Endometrial microvascular endothelial cells (primary cell): ENCODE measurements around the gene TXN2. TPM values are rescaled to one million over a fixed set of nuclear protein-coding genes. Genes with fewer than 3 reads are reported as not detected.
"Not testable (repeated sequence)": the region's sequence is repeated elsewhere in the genome, so short reads cannot be mapped to it uniquely, and the experiment has no call there.

Source experiments
- in situ Hi-C: cut with HindIII; loops from 2 replicates; pipeline ENCODE4 v1.10.0; 2017; ENCODE audit warnings: low sequenced_read_pairs, low pct_unique_long_range_greater_than_20kb; ENCODE audit errors: inconsistent ontology term
- total RNA-seq: library from RNA; depleted of rRNA; stranded (reverse); fragments of >200 nt; gene quantifications from one replicate; pipeline ENCODE4 v1.2.3, GENCODE V29; 2015; ENCODE audit errors: inconsistent ontology term

The TXN2 gene
- total RNA-seq: 136 TPM

- in situ Hi-C loops: no loop called here
Observed at GRCh38 chr22:36481393-36482168, at the start of gene TXN2. Gene TXN2 (minus strand): TSS chr22:36481640. CDS start chr22:36480837, 803 bp downstream.

DNA sequence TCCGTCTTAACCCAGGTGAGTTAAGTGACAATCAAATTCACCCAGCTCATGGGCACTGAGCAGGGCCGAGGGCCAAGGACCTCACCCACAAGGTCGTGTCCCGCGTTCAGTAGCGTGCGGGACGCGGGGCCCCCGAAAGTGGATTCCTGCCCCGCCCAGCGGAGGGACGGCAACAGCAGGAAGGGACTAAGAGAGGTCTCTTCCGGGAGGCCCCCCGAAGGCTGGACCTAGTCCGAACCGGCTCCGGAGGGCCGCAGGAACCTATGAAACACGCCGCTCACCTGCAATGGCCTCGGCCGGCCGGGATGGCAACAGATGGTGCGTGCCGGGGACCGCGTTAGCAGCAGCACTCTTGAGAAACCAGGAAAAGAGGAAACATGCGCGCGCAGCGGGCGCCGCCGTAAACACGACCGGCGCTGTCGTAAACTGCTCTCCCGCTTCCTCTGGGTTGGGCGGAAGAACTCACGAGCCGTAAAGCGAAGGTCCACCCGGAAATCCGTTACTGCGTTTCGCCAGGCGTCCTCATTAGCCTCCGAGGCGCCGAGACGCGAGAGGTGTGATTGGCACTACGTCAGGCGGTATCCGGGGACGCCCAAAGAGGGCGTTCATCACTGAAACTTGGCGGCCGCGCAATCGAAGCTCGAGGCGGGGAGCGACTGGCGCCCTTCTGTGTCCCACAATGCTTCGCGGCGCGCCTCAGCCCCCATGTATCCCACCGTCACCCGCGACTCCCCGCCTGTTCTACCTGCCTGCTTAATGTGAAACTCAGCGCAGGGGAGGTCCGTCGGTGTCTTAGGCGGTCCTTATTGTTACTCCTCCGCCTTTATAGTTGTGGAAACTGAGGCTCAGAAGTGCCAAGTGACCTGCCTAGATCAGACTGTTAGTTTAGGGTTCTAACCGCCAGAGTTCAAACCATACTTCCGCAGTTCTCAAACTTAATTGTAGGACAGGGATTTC, 47.6 kb upstream of the TXN2 start, which contains the start of gene EIF3D:
TSS of gene EIF3D (minus strand) at position 372 of the 957 bp plus-strand sequence. CDS start 3,045 bp downstream, outside the sequence.
- in situ Hi-C loops: no loop called here

GRCh38 chr22:36528341-36528740, 46.9 kb upstream of the TXN2 start:
- in situ Hi-C loops: no loop called here

GRCh38 chr22:36522662-36523061, 41.2 kb upstream of the TXN2 start:
- in situ Hi-C loops: no loop called here

- in situ Hi-C loops: no loop called here
Observed at GRCh38 chr22:36520423-36520822, 39.0 kb upstream of the TXN2 start.

DNA sequence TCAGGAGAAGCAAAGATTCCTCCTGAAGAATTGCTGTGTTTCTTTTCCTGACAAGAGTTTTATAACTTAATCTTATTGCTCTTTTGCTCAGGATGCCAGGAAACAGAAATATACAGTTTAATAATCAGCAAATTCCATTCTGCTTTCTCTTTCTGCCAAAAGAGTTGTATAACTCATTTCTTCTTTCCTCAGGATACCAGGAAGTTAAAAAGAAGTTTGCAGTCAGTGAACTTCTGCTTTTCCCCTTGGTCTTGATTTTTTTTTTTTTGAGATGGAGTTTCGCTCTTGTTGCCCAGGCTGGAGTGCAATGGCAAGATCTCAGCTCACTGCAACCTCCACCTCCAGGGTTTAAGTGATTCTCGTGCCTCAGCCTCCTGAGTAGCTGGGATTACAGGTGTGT, 38.5 kb upstream of the TXN2 start:
- in situ Hi-C loops: not testable (repeated sequence)

- in situ Hi-C loops: no loop called here
Observed at GRCh38 chr22:36514766-36515165, 33.3 kb upstream of the TXN2 start.

GRCh38 chr22:36512991-36513390, 31.6 kb upstream of the TXN2 start:
- in situ Hi-C loops: no loop called here

GRCh38 chr22:36512333-36512732, 30.9 kb upstream of the TXN2 start:
- in situ Hi-C loops: no loop called here

DNA sequence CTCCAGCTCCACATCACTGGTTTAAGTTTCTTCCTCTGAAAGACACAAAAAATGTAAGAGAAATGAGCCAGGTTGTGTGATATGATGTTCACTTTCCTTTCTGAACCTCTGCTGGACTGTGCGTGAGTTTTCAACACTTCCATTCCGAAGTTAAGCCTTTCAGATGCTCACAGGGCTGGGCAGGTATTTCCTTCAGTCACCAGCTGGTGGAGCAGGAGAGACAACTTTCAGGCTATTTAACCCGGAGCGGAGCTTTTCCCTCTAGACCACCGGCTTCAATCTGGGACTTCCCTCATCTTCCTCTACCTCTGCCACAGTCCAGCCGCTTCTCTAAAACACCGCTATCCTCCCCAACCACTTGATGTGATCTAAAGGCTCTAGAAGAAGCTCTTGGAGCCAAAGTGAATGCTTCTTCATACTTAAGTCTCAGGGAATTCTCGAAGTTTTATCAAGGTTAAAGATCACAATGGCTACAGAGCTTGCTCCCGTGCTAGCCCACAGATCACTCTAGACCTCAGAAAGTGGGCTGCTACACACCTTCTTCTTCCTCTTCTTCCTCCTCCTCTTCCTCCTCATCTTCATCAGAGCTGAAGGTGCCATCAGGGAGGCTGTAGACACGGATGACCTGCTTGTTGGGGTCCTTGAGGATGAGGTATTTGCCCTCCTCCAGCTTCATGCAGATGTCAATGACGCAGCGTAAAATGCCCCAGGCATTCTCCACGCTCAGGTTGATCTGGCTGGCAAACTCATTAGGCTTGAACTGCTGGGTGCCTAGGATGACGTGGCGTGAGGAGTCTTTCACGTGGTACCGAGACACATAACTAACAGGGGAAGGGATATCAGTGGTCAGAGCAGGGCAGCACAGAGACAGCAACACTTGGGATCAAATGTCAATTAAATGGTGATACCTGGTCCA, 29.8 kb upstream of the TXN2 start:
- in situ Hi-C loops: no loop called here

GRCh38 chr22:36510384-36510783, 28.9 kb upstream of the TXN2 start:
- in situ Hi-C loops: no loop called here

DNA sequence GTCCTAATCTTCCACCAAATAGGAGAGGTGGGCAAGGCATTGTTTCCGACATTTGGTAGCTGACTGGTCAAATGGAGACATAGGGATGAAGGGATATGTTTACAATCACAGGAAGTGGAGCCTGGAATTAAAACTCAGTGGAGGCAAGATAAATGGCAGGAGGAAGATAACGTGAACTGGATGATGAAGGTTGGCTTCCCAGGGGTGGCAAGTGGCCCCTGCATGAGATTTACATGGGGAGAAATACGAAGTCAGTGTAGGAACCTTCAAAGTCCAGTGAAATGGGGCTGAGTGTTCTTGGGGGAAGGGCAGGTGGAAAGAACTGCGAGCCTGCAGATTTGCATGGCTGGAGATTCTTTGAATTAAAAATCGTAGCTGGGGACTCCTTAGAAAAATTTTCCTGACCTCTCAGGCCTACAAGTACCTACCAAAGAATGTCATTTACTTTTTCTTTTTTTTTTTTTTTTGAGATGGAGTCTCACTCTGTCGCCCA, 26.1 kb upstream of the TXN2 start:
- in situ Hi-C loops: no loop called here

DNA sequence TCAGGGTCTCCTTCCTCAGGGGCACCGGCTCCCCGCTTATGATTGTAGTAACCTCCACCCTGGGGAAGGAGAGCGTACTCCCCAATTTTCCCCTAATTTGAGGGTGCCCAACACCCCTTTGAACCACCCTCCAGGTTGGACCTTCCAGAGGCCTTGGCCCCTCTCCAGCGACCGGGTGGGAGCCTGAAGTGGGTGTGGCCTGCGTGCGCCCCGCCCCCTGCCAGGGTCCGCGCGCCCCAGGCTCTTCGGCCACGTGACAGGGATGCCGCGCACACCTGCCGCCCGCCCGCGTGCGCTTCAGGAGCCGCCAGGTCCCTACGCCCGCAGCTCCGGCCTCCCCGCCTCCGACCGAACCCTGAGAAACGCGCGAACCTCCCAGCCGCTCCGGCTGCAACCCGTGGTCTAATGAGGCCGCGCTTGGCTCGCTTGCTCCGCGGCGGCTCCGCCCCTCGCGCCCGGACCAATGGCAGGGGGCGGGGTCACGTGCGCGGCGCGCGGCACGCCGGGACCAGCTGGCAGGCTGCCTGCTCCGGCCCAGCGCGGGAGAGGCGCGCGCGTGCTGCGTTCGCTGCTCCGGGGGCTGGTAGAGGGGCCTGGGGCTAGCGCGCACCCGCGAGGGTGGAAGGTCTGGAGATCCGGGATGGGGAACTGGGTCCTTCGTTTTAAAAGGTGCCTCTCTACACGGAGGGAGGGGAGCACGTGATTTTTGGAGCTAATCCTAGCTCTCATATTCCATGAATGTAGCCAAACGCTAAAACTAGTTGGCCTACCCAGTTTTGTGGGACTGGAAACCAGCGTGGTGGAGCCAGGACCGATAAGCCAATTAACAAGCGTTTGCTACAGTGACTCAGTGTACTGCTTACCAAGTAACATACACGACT, 25.4 kb upstream of the TXN2 start, which contains the start of gene FOXRED2:
TSS of gene FOXRED2 (minus strand) at position 404 of the 881 bp plus-strand sequence. CDS start 618 bp downstream, outside the sequence.
- in situ Hi-C loops: no loop called here

DNA sequence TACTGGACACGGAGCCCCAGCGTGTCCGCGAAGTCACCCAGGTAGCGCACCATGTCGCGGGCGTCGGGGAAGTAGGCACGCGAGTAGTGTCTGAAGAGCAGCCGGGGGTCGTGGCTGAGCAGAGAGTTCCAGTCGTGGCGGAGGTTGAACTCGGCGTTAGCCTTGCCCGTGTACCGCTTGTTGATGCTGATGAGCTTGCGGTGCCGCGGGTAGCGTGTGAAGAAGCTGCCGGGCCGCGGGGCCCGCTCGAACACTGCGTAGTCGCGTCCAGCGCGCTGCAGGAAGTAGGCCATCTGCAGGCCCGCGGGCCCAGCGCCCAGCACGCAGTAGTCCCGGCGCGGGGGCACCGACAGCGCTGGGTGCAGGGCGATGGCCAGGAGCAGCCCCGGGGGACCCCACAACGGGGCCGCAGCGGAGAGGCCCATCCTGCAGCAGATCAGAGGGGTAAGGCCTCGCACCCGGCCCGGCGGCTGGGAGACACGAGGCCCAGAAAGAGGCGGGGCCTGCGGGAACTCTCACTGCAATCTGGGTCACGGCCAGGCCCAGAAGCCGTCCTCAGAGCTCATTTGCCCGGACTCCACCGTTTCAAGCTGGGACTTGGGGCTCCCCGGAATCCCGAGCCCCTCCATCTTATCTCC, 24.7 kb upstream of the TXN2 start:
- in situ Hi-C loops: no loop called here

DNA sequence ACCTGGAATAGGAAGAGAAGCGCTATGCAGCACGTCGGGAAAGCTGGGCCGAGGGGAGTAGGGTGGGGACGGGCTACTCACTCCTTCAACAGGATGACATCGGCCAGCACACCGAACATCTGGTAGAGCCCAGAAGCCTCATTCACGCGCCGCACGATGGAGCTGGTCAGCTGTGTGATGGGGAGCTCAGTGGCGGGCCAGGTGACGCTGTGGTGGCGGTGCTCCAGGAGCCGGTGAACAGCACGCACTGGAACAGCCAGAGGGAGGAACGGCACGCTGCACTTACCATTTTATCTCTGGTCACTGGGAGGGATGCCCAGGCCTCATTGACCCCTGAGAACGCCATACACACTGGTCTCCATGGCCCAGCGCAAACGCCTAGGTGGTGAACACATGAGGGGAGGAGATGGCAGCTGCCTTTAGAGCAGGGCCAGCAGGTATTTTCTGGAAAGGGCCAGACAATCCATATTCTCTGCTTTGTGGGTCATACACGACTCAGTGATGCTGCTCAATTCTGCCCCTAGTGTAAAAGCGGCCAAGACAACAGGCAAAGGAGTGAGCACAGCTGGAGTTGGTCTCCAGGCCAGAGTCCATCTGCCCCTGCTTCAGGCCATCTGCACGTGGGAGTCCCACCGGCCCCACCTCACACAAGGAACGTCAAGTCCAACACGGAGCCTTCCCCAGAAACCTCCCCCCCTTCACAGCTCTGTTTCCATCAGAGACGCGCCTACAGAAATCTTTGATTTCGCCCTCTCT, 16.6 kb upstream of the TXN2 start:
- in situ Hi-C loops: no loop called here

- in situ Hi-C loops: no loop called here
Observed at GRCh38 chr22:36493690-36494110, 12.3 kb upstream of the TXN2 start.
